ENCODE results near the gene MEF2C. TPM values are rescaled to one million over a fixed set of nuclear protein-coding genes. Genes with fewer than 3 reads are reported as not detected.

The MEF2C gene
- 42.0 TPM for total RNA-seq
- long read RNA-seq, transcript MEF2C-217 (10 exons, 3,446 nt) = major isoform, 5 of 43 reads
- long read RNA-seq, partial matches to known transcripts = 9 of 43 reads
- long read RNA-seq, other reads (novel, unspliced or antisense) = 26 of 43 reads

- Histone ChIP-seq H3K27ac (peak within 1 kb of the TSS; percentile 86), H3K36me3 (no peaks in the 10 kb centered on the region), H3K4me3 (peak within 1 kb of the TSS; percentile 65), H3K27me3 (ENCODE audit: low read depth) (no peaks in the 10 kb centered on the region), H3K9me3 (no peaks in the 10 kb centered on the region), H3K4me1 (peaks cover 31% of the 10 kb centered on the region)
- ATAC-seq (peak; percentile 89 to 95), DNase-seq (peak; percentile 74)
- TF ChIP-seq CTCF (IDR thresholded peaks at IDR 0.05) = no peak
- intact Hi-C loops (cut with DNase I) = no loop called here
Measured at GRCh38 chr5:88883059-88883835, at the start of gene MEF2C. Gene MEF2C (minus strand): TSS chr5:88883184. CDS start chr5:88823788, 59,396 bp downstream.

- Histone ChIP-seq H3K36me3 (no peaks in the 10 kb centered on the region), H3K9me3 (no peaks in the 10 kb centered on the region), H3K27ac (no peak overlapping the region), H3K27me3 (ENCODE audit: low read depth) (no peaks in the 10 kb centered on the region), H3K4me1 (no peaks in the 10 kb centered on the region), H3K4me3 (no peak overlapping the region)
- TF ChIP-seq CTCF (IDR thresholded peaks at IDR 0.05) = no peak
- intact Hi-C loops (cut with DNase I) = no loop called here
- DNase-seq (no peak), ATAC-seq (no peak)
Measured at GRCh38 chr5:88932541-88932940, 49.6 kb upstream of the MEF2C start.

- intact Hi-C loops (cut with DNase I) = no loop called here
- Histone ChIP-seq H3K4me3 (no peak overlapping the region), H3K27me3 (ENCODE audit: low read depth) (no peaks in the 10 kb centered on the region), H3K4me1 (no peaks in the 10 kb centered on the region), H3K9me3 (no peaks in the 10 kb centered on the region), H3K27ac (no peak overlapping the region), H3K36me3 (no peaks in the 10 kb centered on the region)
- DNase-seq (no peak), ATAC-seq (no peak)
- no peak for TF ChIP-seq CTCF (IDR thresholded peaks at IDR 0.05)
Measured at GRCh38 chr5:88930335-88930734, 47.4 kb upstream of the MEF2C start.

GRCh38 chr5:88929385-88929784, 46.4 kb upstream of the MEF2C start:
- Histone ChIP-seq H3K36me3 (no peaks in the 10 kb centered on the region), H3K27me3 (ENCODE audit: low read depth) (no peaks in the 10 kb centered on the region), H3K27ac (no peak overlapping the region), H3K4me1 (no peaks in the 10 kb centered on the region), H3K9me3 (no peaks in the 10 kb centered on the region), H3K4me3 (no peak overlapping the region)
- DNase-seq (no peak), ATAC-seq (no peak)
- intact Hi-C loops (cut with DNase I) = no loop called here
- no peak for TF ChIP-seq CTCF (IDR thresholded peaks at IDR 0.05)

- Histone ChIP-seq H3K27ac (no peak overlapping the region), H3K4me1 (no peaks in the 10 kb centered on the region), H3K4me3 (no peak overlapping the region), H3K9me3 (no peaks in the 10 kb centered on the region), H3K27me3 (ENCODE audit: low read depth) (no peaks in the 10 kb centered on the region), H3K36me3 (no peaks in the 10 kb centered on the region)
- ATAC-seq (no peak), DNase-seq (no peak)
- TF ChIP-seq CTCF (IDR thresholded peaks at IDR 0.05) = no peak
- intact Hi-C loops (cut with DNase I) = no loop called here
Measured at GRCh38 chr5:88926774-88927173, 43.8 kb upstream of the MEF2C start.

Measured in lower lobe of right lung (tissue), 2 donors.